Activated naive CD8-positive, alpha-beta T cell (primary cell): ENCODE results near the gene PIM2.

Experiments
- H3K27ac Mint-ChIP-seq: one replicate; pipeline ENCODE4 v1.8.0; 2021; ENCODE audit warnings: mixed read lengths
- H3K27me3 Mint-ChIP-seq: one replicate; pipeline ENCODE4 v1.8.0; 2021; ENCODE audit warnings: mixed read lengths
- H3K36me3 Mint-ChIP-seq: one replicate; pipeline ENCODE4 v1.8.0; 2021; ENCODE audit warnings: mixed read lengths
- H3K4me1 Mint-ChIP-seq: one replicate; pipeline ENCODE4 v1.8.0; 2021; ENCODE audit warnings: low read depth, mixed read lengths
- H3K4me3 Mint-ChIP-seq: one replicate; pipeline ENCODE4 v1.8.0; 2021; ENCODE audit warnings: mild to moderate bottlenecking, mixed read lengths
- H3K9me3 Mint-ChIP-seq: one replicate; pipeline ENCODE4 v1.8.0; 2021; ENCODE audit warnings: low read depth, mixed read lengths

Gene PIM2

DNA sequence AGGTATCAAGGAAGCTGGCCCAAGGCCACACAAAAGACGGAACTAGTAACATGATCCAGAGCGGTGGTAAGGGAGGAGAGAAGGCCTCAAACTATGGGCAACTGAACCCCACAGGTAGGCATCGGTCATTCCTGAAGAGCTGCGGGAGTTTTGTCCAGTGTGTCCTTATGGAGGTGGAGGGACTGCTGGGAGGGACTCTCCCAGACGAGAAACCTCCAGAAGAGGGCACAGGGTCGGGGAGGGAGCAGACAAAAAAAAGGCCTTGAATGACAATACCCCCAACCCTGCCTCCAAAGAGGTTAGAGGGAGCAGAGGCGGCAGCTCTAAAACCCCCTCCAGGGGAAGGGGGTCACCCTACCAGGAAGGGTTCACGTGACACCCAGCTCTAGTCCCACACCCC is 14.6 kb downstream of the PIM2 start:
- no peak overlapping the region for H3K4me3 Mint-ChIP-seq
- no peaks in the 10 kb centered on the region for H3K9me3 Mint-ChIP-seq
- peaks cover 8% of the 10 kb centered on the region for H3K4me1 Mint-ChIP-seq
- no peak overlapping the region for H3K27ac Mint-ChIP-seq
- no peaks in the 10 kb centered on the region for H3K36me3 Mint-ChIP-seq
- no peaks in the 10 kb centered on the region for H3K27me3 Mint-ChIP-seq

DNA sequence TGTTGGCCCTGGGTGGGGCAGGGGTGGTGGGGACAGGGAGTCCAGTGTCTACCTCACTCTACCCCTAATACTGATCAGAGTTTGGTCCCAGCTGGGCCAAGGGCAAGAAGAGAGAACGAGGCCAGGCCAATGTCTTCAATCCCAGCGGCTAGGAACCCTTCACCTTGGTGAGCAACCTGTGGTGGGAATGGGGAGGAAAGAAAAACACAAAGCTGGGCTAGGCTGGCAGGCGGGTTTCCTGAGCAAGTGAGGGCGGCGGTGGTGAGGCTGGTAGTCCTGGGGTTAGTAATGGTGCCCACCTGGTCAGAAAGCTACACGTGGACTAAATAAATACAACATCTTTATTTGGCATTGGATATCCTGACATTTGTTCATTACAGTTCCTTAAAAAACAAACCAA is 15.5 kb downstream of the PIM2 start:
- Mint-ChIP-seq H3K4me3 (no peak overlapping the region), H3K27me3 (no peaks in the 10 kb centered on the region), H3K9me3 (no peaks in the 10 kb centered on the region), H3K36me3 (no peaks in the 10 kb centered on the region), H3K4me1 (peaks cover 8% of the 10 kb centered on the region), H3K27ac (no peak overlapping the region)

DNA sequence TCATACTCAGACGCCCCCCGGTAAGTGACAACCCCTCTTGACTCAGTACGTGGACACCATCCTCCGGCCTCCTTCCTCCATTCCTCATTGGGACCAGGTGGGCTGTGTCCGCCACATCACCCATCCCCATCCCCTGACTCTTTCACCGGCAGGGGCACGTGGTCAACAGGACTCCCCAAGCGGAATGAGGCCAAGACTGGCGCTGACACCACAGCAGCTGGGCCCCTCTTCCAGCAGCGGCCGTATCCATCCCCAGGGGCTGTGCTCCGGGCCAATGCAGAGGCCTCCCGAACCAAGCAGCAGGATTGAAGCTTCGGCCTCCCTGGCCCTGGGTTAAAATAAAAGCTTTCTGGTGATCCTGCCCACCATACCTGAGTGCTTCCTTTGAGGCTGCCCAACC is 16.0 kb downstream of the PIM2 start:
- H3K4me1 Mint-ChIP-seq, result peaks cover 11% of the 10 kb centered on the region
- no peaks in the 10 kb centered on the region for H3K27me3 Mint-ChIP-seq
- H3K27ac Mint-ChIP-seq, result no peak overlapping the region
- no peaks in the 10 kb centered on the region for H3K36me3 Mint-ChIP-seq
- H3K9me3 Mint-ChIP-seq, result no peaks in the 10 kb centered on the region
- no peak overlapping the region for H3K4me3 Mint-ChIP-seq

DNA sequence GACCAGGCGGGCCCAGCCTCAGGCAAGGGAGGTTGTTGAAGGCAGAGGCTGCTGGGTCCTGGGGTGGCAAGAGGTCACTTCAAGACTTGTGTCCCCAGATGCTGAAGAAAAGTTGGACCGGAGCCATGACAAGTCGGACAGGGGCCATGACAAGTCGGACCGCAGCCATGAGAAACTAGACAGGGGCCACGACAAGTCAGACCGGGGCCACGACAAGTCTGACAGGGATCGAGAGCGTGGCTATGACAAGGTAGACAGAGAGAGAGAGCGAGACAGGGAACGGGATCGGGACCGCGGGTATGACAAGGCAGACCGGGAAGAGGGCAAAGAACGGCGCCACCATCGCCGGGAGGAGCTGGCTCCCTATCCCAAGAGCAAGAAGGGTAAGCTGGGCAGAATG is 16.7 kb downstream of the PIM2 start:
- H3K27ac Mint-ChIP-seq, result no peak overlapping the region
- no peaks in the 10 kb centered on the region for H3K36me3 Mint-ChIP-seq
- H3K9me3 Mint-ChIP-seq, result no peaks in the 10 kb centered on the region
- peaks cover 12% of the 10 kb centered on the region for H3K4me1 Mint-ChIP-seq
- no peak overlapping the region for H3K4me3 Mint-ChIP-seq
- H3K27me3 Mint-ChIP-seq, result no peaks in the 10 kb centered on the region

DNA sequence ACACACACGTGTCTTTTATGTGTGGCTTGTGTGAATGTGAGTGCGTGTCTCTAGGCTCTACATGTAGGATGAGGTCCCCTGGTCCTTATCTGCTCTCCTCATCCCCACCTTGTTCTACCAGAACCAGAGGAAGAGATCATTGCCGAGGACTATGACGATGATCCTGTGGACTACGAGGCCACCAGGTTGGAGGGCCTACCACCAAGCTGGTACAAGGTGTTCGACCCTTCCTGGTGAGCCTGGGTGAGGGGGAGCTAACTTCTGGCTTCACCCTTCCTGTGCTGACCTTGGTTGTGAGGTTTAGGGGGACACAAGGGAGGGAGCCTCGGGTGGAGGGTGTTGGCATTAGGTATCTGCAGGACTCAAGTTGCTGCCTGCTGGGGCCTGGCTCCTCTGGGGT is 17.8 kb downstream of the PIM2 start:
- H3K27ac Mint-ChIP-seq, result peak overlapping the region; percentile 41

DNA sequence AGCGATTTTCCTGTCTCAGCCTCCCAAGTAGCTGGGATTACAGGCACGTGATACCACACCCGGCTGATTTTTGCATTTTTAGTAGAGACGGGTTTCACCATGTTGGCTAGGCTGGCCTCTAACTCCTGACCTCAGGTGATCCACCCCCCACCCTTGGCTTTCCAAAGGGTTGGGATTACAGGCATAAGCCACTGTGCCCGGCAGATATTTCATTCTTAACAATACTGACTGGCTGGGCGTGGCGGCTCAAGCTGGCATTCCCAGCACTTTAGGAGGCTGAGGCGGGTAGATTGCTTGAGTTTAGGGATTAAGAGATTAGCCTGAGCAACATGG is 19.8 kb downstream of the PIM2 start:
- Mint-ChIP-seq H3K4me1 (peaks cover 29% of the 10 kb centered on the region), H3K36me3 (no peaks in the 10 kb centered on the region), H3K27me3 (no peaks in the 10 kb centered on the region), H3K27ac (peak overlapping the region; percentile 64), H3K4me3 (peak overlapping the region; percentile 38), H3K9me3 (no peaks in the 10 kb centered on the region)

More for the DNA sequence above, 17.8 kb downstream of the PIM2 start:
- Mint-ChIP-seq H3K4me3 (no peak overlapping the region), H3K9me3 (no peaks in the 10 kb centered on the region), H3K4me1 (peaks cover 22% of the 10 kb centered on the region), H3K27me3 (no peaks in the 10 kb centered on the region), H3K36me3 (no peaks in the 10 kb centered on the region)

DNA sequence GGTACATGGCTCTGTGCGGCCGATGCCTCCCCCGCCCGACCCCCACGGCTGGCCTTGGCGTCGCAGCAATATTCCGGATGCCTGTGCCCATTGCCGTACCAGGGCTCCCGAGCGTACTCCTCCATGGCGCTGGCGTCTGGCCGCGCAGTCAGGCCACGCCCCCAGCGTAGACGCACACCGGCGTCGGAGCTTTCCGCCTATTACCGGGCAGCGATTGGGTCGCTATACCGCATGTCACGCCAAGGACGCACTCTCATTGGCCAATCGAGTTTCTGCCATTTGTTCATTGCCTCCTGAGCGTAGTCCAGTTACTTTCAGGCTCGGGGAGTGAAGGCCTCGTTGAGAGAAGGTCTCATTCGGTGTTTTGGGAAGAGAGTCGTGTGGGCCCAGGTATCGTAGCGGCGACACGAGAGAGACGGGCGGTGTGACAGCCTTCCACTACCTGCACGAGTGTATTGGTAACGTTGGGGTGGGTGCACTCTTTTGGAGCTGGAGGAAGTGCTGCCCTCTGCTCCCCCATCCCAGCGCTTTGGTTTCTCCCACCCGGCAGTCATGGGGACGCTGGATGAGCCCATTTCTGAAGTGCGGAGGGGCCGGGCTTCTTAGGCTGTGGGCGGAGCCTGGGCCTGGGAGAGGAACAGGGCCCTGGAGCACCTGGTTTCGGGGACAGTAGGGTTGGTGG is 21.1 kb downstream of the PIM2 start, which contains the start of the genes PQBP1 and TIMM17B:
TSS of gene PQBP1 (plus strand) at position 306 of the 682 bp plus-strand sequence. CDS start 580 bp downstream, outside the sequence.
TSS of gene TIMM17B (minus strand) at position 144 of the 682 bp plus-strand sequence. CDS start at position 125, 19 bp downstream.
- Mint-ChIP-seq H3K36me3 (no peaks in the 10 kb centered on the region), H3K27me3 (no peaks in the 10 kb centered on the region), H3K4me1 (peaks cover 27% of the 10 kb centered on the region), H3K27ac (peak within 1 kb of the TSS; percentile 99), H3K9me3 (no peaks in the 10 kb centered on the region), H3K4me3 (peak within 1 kb of the TSS; percentile 95)

DNA sequence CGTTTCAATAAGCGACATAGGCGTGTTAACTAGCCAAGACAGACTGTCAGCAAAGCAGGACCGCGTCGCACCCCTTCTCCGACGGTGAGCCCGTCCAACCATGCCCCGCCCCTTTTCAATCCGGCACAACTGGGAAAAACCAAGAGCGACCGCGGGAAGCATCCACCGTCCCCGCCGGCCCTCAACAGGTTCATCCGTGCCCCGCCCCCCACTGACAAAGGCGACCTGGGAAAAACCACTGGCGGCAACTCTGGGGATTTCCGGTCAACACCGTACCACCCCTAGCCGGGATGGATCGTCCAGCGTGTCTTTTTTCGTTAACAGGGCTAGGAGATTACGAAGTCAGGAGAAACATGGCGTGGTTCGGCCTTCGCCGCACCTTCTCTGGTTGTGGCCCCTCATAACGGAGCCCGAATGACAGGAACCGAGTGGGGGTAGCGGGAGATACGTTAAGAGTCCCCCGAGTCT is 21.6 kb downstream of the PIM2 start:
- peaks cover 28% of the 10 kb centered on the region for H3K4me1 Mint-ChIP-seq
- H3K36me3 Mint-ChIP-seq, result no peaks in the 10 kb centered on the region
- peak overlapping the region; percentile 99 for H3K27ac Mint-ChIP-seq
- no peaks in the 10 kb centered on the region for H3K9me3 Mint-ChIP-seq
- H3K4me3 Mint-ChIP-seq, result peak overlapping the region; percentile 95
- H3K27me3 Mint-ChIP-seq, result no peaks in the 10 kb centered on the region

DNA sequence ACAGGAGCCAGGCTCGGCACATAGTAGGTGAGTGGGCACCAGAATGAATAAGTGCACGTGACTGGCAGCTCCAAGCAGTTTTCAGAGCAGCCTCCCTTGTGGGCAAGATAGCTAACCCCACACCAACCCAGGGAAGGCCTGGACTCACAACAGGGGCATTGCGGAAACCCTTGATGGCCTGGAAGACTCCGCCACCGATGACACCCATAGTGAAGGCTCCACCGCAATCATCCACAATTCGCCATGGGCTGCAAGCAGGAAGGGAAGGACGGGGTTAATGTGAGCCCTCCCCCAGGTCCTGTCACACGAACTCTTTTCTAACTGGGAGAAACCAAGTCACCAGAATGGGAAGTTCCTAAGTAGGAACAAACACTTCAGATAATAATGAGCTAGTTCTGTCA is 22.2 kb downstream of the PIM2 start:
- Mint-ChIP-seq H3K9me3 (no peaks in the 10 kb centered on the region), H3K4me3 (peak overlapping the region; percentile 95), H3K27ac (peak overlapping the region; percentile 99), H3K4me1 (peaks cover 32% of the 10 kb centered on the region), H3K27me3 (no peaks in the 10 kb centered on the region), H3K36me3 (no peaks in the 10 kb centered on the region)

DNA sequence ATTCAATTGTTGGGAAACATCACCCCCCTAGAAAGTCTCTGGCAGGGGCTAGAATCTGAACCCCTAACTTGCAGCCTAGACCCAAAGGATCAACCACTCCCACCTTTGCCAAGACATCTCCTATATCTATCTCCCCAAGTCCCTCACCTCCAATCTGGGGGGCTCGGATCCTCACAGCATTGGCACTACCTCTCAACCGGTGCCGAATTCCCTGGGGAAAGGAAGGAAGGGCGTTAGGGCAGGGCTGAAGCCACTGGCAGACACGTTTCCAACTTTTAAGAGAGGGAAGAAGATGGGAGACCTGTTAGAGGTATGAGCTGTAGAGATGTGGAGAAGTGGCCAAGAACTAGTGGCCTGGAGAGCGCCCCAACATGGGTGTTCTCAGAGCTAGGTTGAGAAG is 23.9 kb downstream of the PIM2 start:
- H3K27me3 Mint-ChIP-seq, result no peaks in the 10 kb centered on the region
- H3K27ac Mint-ChIP-seq, result no peak overlapping the region
- no peak overlapping the region for H3K4me3 Mint-ChIP-seq

DNA sequence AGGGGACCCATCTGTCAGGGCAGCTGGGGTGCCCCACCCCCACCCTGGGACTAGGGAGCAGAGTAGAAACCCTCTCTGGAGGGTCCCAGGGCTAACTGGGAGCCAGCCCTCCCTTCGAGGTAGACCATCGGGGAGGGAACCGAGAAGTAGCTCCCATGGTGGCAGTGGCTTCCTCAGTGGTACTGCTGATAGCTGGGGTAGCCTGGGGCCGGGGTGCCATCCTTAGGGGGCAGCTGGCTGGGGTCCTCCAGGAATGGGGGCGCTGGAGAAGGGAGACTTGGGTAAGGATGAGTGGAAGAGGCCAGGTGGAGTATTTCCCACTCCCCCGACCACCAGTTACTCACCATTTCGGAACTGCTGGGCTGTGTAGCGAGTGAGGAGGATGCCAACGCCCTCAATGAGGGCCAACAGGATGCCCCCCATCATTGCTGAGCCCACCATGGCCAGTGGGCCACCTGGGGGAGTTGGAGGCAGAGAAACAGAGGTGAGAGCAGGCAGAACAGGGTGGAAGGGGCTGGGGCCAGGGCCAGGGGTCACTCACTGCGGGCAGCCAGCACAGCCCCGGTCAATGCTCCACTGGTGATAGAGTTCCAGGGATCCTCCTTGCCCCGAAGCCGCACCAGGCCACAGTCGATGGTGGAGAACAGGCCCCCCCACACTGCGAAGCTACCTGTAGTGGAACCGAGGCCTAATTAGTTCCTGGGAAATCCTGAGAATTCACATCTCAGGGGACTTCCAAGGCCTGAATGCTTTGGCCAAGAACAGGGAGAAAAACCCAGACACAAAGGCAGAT is 25.1 kb downstream of the PIM2 start:
- Mint-ChIP-seq H3K27me3 (no peaks in the 10 kb centered on the region), H3K27ac (peak overlapping the region; percentile 34), H3K36me3 (no peaks in the 10 kb centered on the region), H3K4me3 (no peak overlapping the region), H3K9me3 (no peaks in the 10 kb centered on the region), H3K4me1 (peaks cover 33% of the 10 kb centered on the region)

More for the DNA sequence above, 23.9 kb downstream of the PIM2 start:
- H3K9me3 Mint-ChIP-seq, result no peaks in the 10 kb centered on the region
- peaks cover 38% of the 10 kb centered on the region for H3K4me1 Mint-ChIP-seq
- no peaks in the 10 kb centered on the region for H3K36me3 Mint-ChIP-seq

DNA sequence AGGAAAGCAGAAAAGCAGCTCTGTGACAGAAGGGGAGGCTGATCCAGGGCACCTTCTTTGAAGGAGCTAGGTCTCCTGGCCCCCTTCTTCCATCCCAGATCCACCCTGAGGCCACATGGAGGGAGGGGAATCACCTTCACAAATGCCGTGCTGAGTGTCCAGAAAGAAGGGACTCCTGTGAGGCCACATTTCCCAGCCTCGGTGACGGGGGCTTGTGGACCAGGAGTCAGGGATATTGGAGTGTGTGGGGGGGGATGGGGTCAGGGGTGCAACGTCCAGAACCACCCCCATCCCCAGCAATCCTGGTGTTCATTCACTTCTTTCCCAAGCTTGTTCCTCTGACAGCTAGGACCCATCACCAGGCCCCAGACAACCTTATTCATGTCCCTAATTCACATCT is 25.9 kb downstream of the PIM2 start:
- H3K27me3 Mint-ChIP-seq, result no peaks in the 10 kb centered on the region
- H3K4me3 Mint-ChIP-seq, result no peak overlapping the region
- no peaks in the 10 kb centered on the region for H3K36me3 Mint-ChIP-seq
- no peaks in the 10 kb centered on the region for H3K9me3 Mint-ChIP-seq
- H3K27ac Mint-ChIP-seq, result no peak overlapping the region
- H3K4me1 Mint-ChIP-seq, result peaks cover 31% of the 10 kb centered on the region

DNA sequence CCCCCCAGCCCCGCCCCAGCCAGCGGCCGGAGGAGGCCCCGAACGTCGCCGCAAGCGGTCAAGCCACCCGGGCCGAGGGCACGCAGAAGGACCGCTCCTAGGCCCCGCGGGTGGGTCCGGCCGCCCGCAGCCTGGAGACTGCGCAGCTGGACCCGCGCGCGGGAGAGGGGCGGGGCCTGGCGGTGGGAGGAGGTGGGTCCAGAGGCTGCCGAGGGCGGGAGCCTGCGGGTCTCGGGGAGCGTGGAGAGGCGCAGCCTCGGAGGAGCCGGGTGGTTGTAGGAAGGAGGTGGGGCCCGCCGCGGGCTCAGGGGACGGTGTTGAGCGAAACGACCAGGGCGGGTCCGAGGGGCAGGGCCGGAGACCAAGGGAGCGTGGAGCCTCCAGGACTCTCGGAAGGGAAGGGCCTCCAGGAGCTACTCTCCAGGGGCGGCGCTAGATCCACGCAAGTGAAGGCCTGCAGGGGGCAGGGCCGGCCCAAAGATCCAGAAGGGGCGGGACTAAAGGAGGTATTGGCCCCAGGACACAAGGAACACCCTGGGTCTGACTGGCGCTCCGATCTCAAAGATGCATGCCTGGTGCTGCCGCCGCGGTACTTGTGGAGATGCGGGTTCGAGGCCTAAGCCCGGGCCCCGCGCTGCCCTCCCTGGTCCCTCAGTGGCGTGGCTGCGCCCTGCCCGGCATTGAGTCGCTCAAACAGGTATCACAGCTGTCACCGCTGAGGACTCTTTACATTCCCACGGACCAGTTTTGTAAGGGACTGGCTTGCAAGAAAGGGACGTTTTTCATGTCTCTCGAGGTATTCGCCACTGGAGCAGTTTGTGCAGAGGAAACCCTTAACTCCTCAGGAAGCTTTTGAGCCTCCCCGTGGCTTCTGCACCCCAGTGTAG is 27.2 kb downstream of the PIM2 start:
- Mint-ChIP-seq H3K9me3 (no peaks in the 10 kb centered on the region), H3K27ac (peak overlapping the region; percentile 28), H3K36me3 (no peaks in the 10 kb centered on the region), H3K4me1 (peaks cover 25% of the 10 kb centered on the region), H3K27me3 (no peaks in the 10 kb centered on the region), H3K4me3 (peak overlapping the region; percentile 78)

DNA sequence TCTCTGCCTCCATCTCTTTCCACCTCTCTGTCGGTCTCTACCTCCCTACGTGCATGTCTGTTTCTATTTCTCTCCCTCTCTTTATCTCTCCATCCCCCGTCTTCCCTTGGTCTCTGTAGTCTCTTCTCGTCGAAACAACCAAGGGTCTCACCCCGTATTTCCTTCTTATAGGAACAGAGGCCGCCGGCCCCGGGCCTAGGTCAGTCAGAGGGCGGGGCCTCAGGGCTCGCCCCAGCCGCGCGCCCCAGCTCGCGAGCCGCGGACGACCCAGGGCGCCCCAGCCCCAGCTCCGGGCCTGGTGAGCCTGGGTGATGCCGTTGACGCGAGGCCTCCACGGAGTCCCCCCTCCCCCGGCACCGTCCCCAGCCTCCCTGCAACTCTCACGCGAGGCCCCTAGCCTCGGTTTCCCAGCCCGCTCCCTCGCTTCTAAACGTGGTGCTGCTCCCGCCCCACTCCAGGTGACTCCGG is 27.9 kb downstream of the PIM2 start:
- Mint-ChIP-seq H3K27me3 (no peaks in the 10 kb centered on the region), H3K27ac (peak overlapping the region; percentile 77), H3K36me3 (no peaks in the 10 kb centered on the region), H3K9me3 (no peaks in the 10 kb centered on the region), H3K4me3 (peak overlapping the region; percentile 92), H3K4me1 (peaks cover 19% of the 10 kb centered on the region)
